ENCODE data around the gene MEIOC. TPM values are rescaled to one million over a fixed set of nuclear protein-coding genes. Genes with fewer than 3 reads are reported as not detected.
"Not testable (repeated sequence)": the region's sequence is repeated elsewhere in the genome, so short reads cannot be mapped to it uniquely, and the experiment has no call there.

The MEIOC gene
- not detected in 2 replicates for total RNA-seq (2014; rRNA removed; shearing (Covaris generic))

GRCh38 chr17:44655983-44656710 is at the start of gene MEIOC:
MEIOC (plus strand) TSS chr17:44656468; CDS start chr17:44656614, 146 bp downstream.
- DNase-seq (ENCODE audit: low spot score), result no peak
- in situ Hi-C loops (cut with HindIII; ENCODE audit: low sequenced_read_pairs), result no loop called here

- no peak for DNase-seq (ENCODE audit: low spot score)
- in situ Hi-C loops (cut with HindIII; ENCODE audit: low sequenced_read_pairs), result no loop called here
Measured at GRCh38 chr17:44606658-44607057, 49.6 kb upstream of the MEIOC start.

- in situ Hi-C loops (cut with HindIII; ENCODE audit: low sequenced_read_pairs), result no loop called here
- DNase-seq (ENCODE audit: low spot score), result no peak
Measured at GRCh38 chr17:44607836-44608690, 48.2 kb upstream of the MEIOC start.

GRCh38 chr17:44608727-44609435 is 47.4 kb upstream of the MEIOC start:
- in situ Hi-C loops (cut with HindIII; ENCODE audit: low sequenced_read_pairs), result no loop called here
- no peak for DNase-seq (ENCODE audit: low spot score)

- in situ Hi-C loops (cut with HindIII; ENCODE audit: low sequenced_read_pairs), result no loop called here
- no peak for DNase-seq (ENCODE audit: low spot score)
Measured at GRCh38 chr17:44610331-44610730, 45.9 kb upstream of the MEIOC start.

- no peak for DNase-seq (ENCODE audit: low spot score)
- in situ Hi-C loops (cut with HindIII; ENCODE audit: low sequenced_read_pairs), result no loop called here
Measured at GRCh38 chr17:44610871-44611270, 45.4 kb upstream of the MEIOC start.

- DNase-seq (ENCODE audit: low spot score), result no peak
- in situ Hi-C loops (cut with HindIII; ENCODE audit: low sequenced_read_pairs), result no loop called here
Measured at GRCh38 chr17:44614862-44615261, 41.4 kb upstream of the MEIOC start.

GRCh38 chr17:44618652-44619051 is 37.6 kb upstream of the MEIOC start:
- DNase-seq (ENCODE audit: low spot score); in situ Hi-C loops (cut with HindIII; ENCODE audit: low sequenced_read_pairs): not testable (repeated sequence)

GRCh38 chr17:44623070-44623725 is 33.1 kb upstream of the MEIOC start:
- DNase-seq (ENCODE audit: low spot score), result no peak
- in situ Hi-C loops (cut with HindIII; ENCODE audit: low sequenced_read_pairs), result no loop called here

GRCh38 chr17:44627513-44628242 is 28.6 kb upstream of the MEIOC start:
- no peak for DNase-seq (ENCODE audit: low spot score)
- in situ Hi-C loops (cut with HindIII; ENCODE audit: low sequenced_read_pairs), result no loop called here

GRCh38 chr17:44628243-44629188 is 27.8 kb upstream of the MEIOC start:
- in situ Hi-C loops (cut with HindIII; ENCODE audit: low sequenced_read_pairs), result no loop called here
- no peak for DNase-seq (ENCODE audit: low spot score)

- no peak for DNase-seq (ENCODE audit: low spot score)
- in situ Hi-C loops (cut with HindIII; ENCODE audit: low sequenced_read_pairs), result no loop called here
Measured at GRCh38 chr17:44629314-44629713, 27.0 kb upstream of the MEIOC start.

- DNase-seq (ENCODE audit: low spot score), result no peak
- in situ Hi-C loops (cut with HindIII; ENCODE audit: low sequenced_read_pairs), result no loop called here
Measured at GRCh38 chr17:44630703-44631102, 25.6 kb upstream of the MEIOC start.

- in situ Hi-C loops (cut with HindIII; ENCODE audit: low sequenced_read_pairs), result no loop called here
- DNase-seq (ENCODE audit: low spot score), result no peak
Measured at GRCh38 chr17:44633998-44634397, 22.3 kb upstream of the MEIOC start.

GRCh38 chr17:44634401-44634800 is 21.9 kb upstream of the MEIOC start:
- in situ Hi-C loops (cut with HindIII; ENCODE audit: low sequenced_read_pairs), result not testable (repeated sequence)

GRCh38 chr17:44636562-44636961 is 19.7 kb upstream of the MEIOC start:
- in situ Hi-C loops (cut with HindIII; ENCODE audit: low sequenced_read_pairs), result no loop called here
- peak; percentile 36 for DNase-seq (ENCODE audit: low spot score)

More at GRCh38 chr17:44634401-44634800, 21.9 kb upstream of the MEIOC start:
- not testable (repeated sequence) for DNase-seq (ENCODE audit: low spot score)

GRCh38 chr17:44637066-44637465 is 19.2 kb upstream of the MEIOC start:
- in situ Hi-C loops (cut with HindIII; ENCODE audit: low sequenced_read_pairs), result no loop called here
- DNase-seq (ENCODE audit: low spot score), result no peak

- no peak for DNase-seq (ENCODE audit: low spot score)
- in situ Hi-C loops (cut with HindIII; ENCODE audit: low sequenced_read_pairs), result no loop called here
Measured at GRCh38 chr17:44642834-44643233, 13.4 kb upstream of the MEIOC start.
